Neural crest cell (in vitro differentiated cells): ENCODE results near the gene RAB4A. TPM values are rescaled to one million over a fixed set of nuclear protein-coding genes. Genes with fewer than 3 reads are reported as not detected.

Source experiments
- DNase-seq: peaks from one replicate; pipeline ENCODE4 v3.0.0; 2021; ENCODE audit warnings: low read depth, mixed read lengths, low spot score
- H3K27ac Mint-ChIP-seq: one replicate; pipeline ENCODE4 v1.8.0; 2021; ENCODE audit warnings: mild to moderate bottlenecking, mixed read lengths; ENCODE audit not compliant: unreplicated experiment
- H3K27me3 Mint-ChIP-seq: 2 replicates; pipeline ENCODE4 v1.8.0; 2021; ENCODE audit warnings: low read depth, mild to moderate bottlenecking, mixed read lengths
- H3K36me3 Mint-ChIP-seq: 2 replicates; pipeline ENCODE4 v1.8.0; 2021; ENCODE audit warnings: low read depth, mild to moderate bottlenecking, mixed read lengths
- H3K4me1 Mint-ChIP-seq: 2 replicates; pipeline ENCODE4 v1.8.0; 2021; ENCODE audit warnings: mixed read lengths
- H3K4me3 Mint-ChIP-seq: one replicate; pipeline ENCODE4 v1.8.0; 2021; ENCODE audit warnings: mild to moderate bottlenecking, mixed read lengths
- H3K9me3 Mint-ChIP-seq: 2 replicates; pipeline ENCODE4 v1.8.0; 2021; ENCODE audit warnings: mixed read lengths
- CTCF ChIP-seq: fragments of 200-600 bp; sonication (generic); conservative IDR thresholded peaks from 2 replicates; pipeline ENCODE4 v1.5.0; 2021; ENCODE audit warnings: antibody characterized with exemption, mild to moderate bottlenecking
- total RNA-seq: library from RNA; stranded (reverse); gene quantifications from 2 replicates; pipeline ENCODE4 v1.2.1, GENCODE V29; 2021

RAB4A gene
- total RNA-seq, 1 donor from 2014 or later, result 69.0 TPM

- Mint-ChIP-seq H3K27ac (no peak overlapping the region), H3K9me3 (no peaks in the 10 kb centered on the region), H3K4me1 (peaks cover 4% of the 10 kb centered on the region), H3K27me3 (no peaks in the 10 kb centered on the region), H3K4me3 (no peak overlapping the region), H3K36me3 (peaks cover 16% of the 10 kb centered on the region)
- DNase-seq, result no peak
- no peak for TF ChIP-seq CTCF
These were observed 25.6 kb downstream of the RAB4A start for GRCh38 chr1:229296541-229296941.

GRCh38 chr1:229297746-229298145 lies 26.8 kb downstream of the RAB4A start:
- TF ChIP-seq CTCF, result no peak
- H3K4me1 Mint-ChIP-seq, result peaks cover 4% of the 10 kb centered on the region
- DNase-seq, result no peak
- no peaks in the 10 kb centered on the region for H3K9me3 Mint-ChIP-seq
- no peak overlapping the region for H3K27ac Mint-ChIP-seq
- no peaks in the 10 kb centered on the region for H3K27me3 Mint-ChIP-seq
- peaks cover 16% of the 10 kb centered on the region for H3K36me3 Mint-ChIP-seq
- H3K4me3 Mint-ChIP-seq, result no peak overlapping the region

- no peaks in the 10 kb centered on the region for H3K27me3 Mint-ChIP-seq
- no peak overlapping the region for H3K27ac Mint-ChIP-seq
- no peak for DNase-seq
- H3K9me3 Mint-ChIP-seq, result no peaks in the 10 kb centered on the region
- TF ChIP-seq CTCF, result no peak
- peaks cover 16% of the 10 kb centered on the region for H3K36me3 Mint-ChIP-seq
- H3K4me1 Mint-ChIP-seq, result peaks cover 4% of the 10 kb centered on the region
- H3K4me3 Mint-ChIP-seq, result no peak overlapping the region
These were observed 27.5 kb downstream of the RAB4A start for GRCh38 chr1:229298420-229298819.

GRCh38 chr1:229298887-229299503 lies 28.1 kb downstream of the RAB4A start:
- H3K4me3 Mint-ChIP-seq, result no peak overlapping the region
- H3K9me3 Mint-ChIP-seq, result no peaks in the 10 kb centered on the region
- H3K27me3 Mint-ChIP-seq, result no peaks in the 10 kb centered on the region
- H3K36me3 Mint-ChIP-seq, result peaks cover 16% of the 10 kb centered on the region
- no peak for DNase-seq
- H3K4me1 Mint-ChIP-seq, result peaks cover 4% of the 10 kb centered on the region
- H3K27ac Mint-ChIP-seq, result no peak overlapping the region
- TF ChIP-seq CTCF, result no peak

GRCh38 chr1:229300099-229300757 lies 29.3 kb downstream of the RAB4A start:
- DNase-seq, result no peak

More at GRCh38 chr1:229300099-229300757, 29.3 kb downstream of the RAB4A start:
- no peak for TF ChIP-seq CTCF
- no peaks in the 10 kb centered on the region for H3K9me3 Mint-ChIP-seq
- no peak overlapping the region for H3K4me3 Mint-ChIP-seq
- no peak overlapping the region for H3K27ac Mint-ChIP-seq
- H3K4me1 Mint-ChIP-seq, result peaks cover 4% of the 10 kb centered on the region
- no peaks in the 10 kb centered on the region for H3K27me3 Mint-ChIP-seq
- peaks cover 16% of the 10 kb centered on the region for H3K36me3 Mint-ChIP-seq
